ENCODE results near the gene MYH11. TPM values are rescaled to one million over a fixed set of nuclear protein-coding genes. Genes with fewer than 3 reads are reported as not detected.

MYH11 gene
- total RNA-seq, 1 experiment from 2014 or later = not detected

GRCh38 chr16:15736529-15736928 is 120.3 kb downstream of the MYH11 start:
- no peaks in the 10 kb centered on the region for H3K9me3 Mint-ChIP-seq (ENCODE audit: unreplicated experiment)
- H3K27me3 Mint-ChIP-seq (ENCODE audit: insufficient read depth, unreplicated experiment) = peaks cover 5% of the 10 kb centered on the region
- H3K36me3 Mint-ChIP-seq (ENCODE audit: insufficient read depth, unreplicated experiment) = peaks cover 5% of the 10 kb centered on the region
- H3K36me3 ChIP-seq (ENCODE audit: control insufficient read depth, insufficient read depth, low read length) = no peaks in the 10 kb centered on the region
- ChIA-PET POLR2A (no interaction called here), CTCF (no interaction called here)
- no peak overlapping the region for H3K4me3 ChIP-seq (ENCODE audit: low read depth, low read length)
- no peak for DNase-seq
- intact Hi-C loops (cut with micrococcal nuclease; ENCODE audit: unreplicated experiment) = no loop called here
- H3K9me3 ChIP-seq = no peaks in the 10 kb centered on the region
- H3K4me3 Mint-ChIP-seq (ENCODE audit: unreplicated experiment) = no peak overlapping the region
- H3K27me3 ChIP-seq (replicated peaks; ENCODE audit: control insufficient read depth, insufficient read depth, low read length) = no peaks in the 10 kb centered on the region; the same call in 1 of the 2 replicates
- TF ChIP-seq CTCF (IDR thresholded peaks at IDR 0.05; ENCODE audit: insufficient read depth in 1 of 2, low read depth in 1 of 2, low read length in 1 of 2, severe bottlenecking in 1 of 2, unreplicated experiment in 1 of 2) = no peak
- BruUV-seq (replicated peaks) = no TSS peak
- no peaks in the 10 kb centered on the region for H3K4me1 Mint-ChIP-seq (ENCODE audit: low read depth, unreplicated experiment)
- H3K27ac Mint-ChIP-seq (ENCODE audit: unreplicated experiment) = no peak overlapping the region
- no peaks in the 10 kb centered on the region for H3K4me1 ChIP-seq

GRCh38 chr16:15735610-15736009 is 121.2 kb downstream of the MYH11 start:
- CTCF ChIA-PET = no interaction called here
- Mint-ChIP-seq H3K27ac (ENCODE audit: unreplicated experiment) (no peak overlapping the region), H3K4me1 (ENCODE audit: low read depth, unreplicated experiment) (no peaks in the 10 kb centered on the region)

GRCh38 chr16:15732416-15732815 is 124.4 kb downstream of the MYH11 start:
- Histone ChIP-seq H3K27me3 (replicated peaks; ENCODE audit: control insufficient read depth, insufficient read depth, low read length) (no peaks in the 10 kb centered on the region; the same call in 1 of the 2 replicates), H3K36me3 (ENCODE audit: control insufficient read depth, insufficient read depth, low read length) (no peaks in the 10 kb centered on the region), H3K4me3 (ENCODE audit: low read depth, low read length) (no peak overlapping the region), H3K9me3 (no peaks in the 10 kb centered on the region), H3K4me1 (no peaks in the 10 kb centered on the region)
- no peak for TF ChIP-seq CTCF (IDR thresholded peaks at IDR 0.05; ENCODE audit: insufficient read depth in 1 of 2, low read depth in 1 of 2, low read length in 1 of 2, severe bottlenecking in 1 of 2, unreplicated experiment in 1 of 2)
- Mint-ChIP-seq H3K4me1 (ENCODE audit: low read depth, unreplicated experiment) (no peaks in the 10 kb centered on the region), H3K27me3 (ENCODE audit: insufficient read depth, unreplicated experiment) (peaks cover 5% of the 10 kb centered on the region), H3K4me3 (ENCODE audit: unreplicated experiment) (no peak overlapping the region), H3K27ac (ENCODE audit: unreplicated experiment) (no peak overlapping the region), H3K36me3 (ENCODE audit: insufficient read depth, unreplicated experiment) (no peaks in the 10 kb centered on the region), H3K9me3 (ENCODE audit: unreplicated experiment) (no peaks in the 10 kb centered on the region)
- intact Hi-C loops (cut with micrococcal nuclease; ENCODE audit: unreplicated experiment) = no loop called here
- POLR2A ChIA-PET = no interaction called here
- BruUV-seq (replicated peaks) = no TSS peak
- DNase-seq = no peak
- CTCF ChIA-PET = no interaction called here

More at GRCh38 chr16:15735610-15736009, 121.2 kb downstream of the MYH11 start:
- Mint-ChIP-seq H3K27me3 (ENCODE audit: insufficient read depth, unreplicated experiment) (peaks cover 5% of the 10 kb centered on the region), H3K36me3 (ENCODE audit: insufficient read depth, unreplicated experiment) (peaks cover 5% of the 10 kb centered on the region), H3K4me3 (ENCODE audit: unreplicated experiment) (no peak overlapping the region), H3K9me3 (ENCODE audit: unreplicated experiment) (no peaks in the 10 kb centered on the region)
- Histone ChIP-seq H3K36me3 (ENCODE audit: control insufficient read depth, insufficient read depth, low read length) (no peaks in the 10 kb centered on the region), H3K4me3 (ENCODE audit: low read depth, low read length) (no peak overlapping the region), H3K9me3 (no peaks in the 10 kb centered on the region), H3K27me3 (replicated peaks; ENCODE audit: control insufficient read depth, insufficient read depth, low read length) (no peaks in the 10 kb centered on the region; the same call in 1 of the 2 replicates), H3K4me1 (no peaks in the 10 kb centered on the region)
- DNase-seq = no peak
- BruUV-seq (replicated peaks) = no TSS peak
- intact Hi-C loops (cut with micrococcal nuclease; ENCODE audit: unreplicated experiment) = no loop called here
- POLR2A ChIA-PET = no interaction called here
- no peak for TF ChIP-seq CTCF (IDR thresholded peaks at IDR 0.05; ENCODE audit: insufficient read depth in 1 of 2, low read depth in 1 of 2, low read length in 1 of 2, severe bottlenecking in 1 of 2, unreplicated experiment in 1 of 2)

All from Caco-2 (cell line).